ENCODE data around the gene C6orf89. TPM values are rescaled to one million over a fixed set of nuclear protein-coding genes. Genes with fewer than 3 reads are reported as not detected.

The C6orf89 gene
- total and polyA plus RNA-seq, 2 of the 13 experiments (the other 11 are each of a cell fraction or from before 2014, with no cell fraction given) = 22.1 to 32.2 TPM

DNA sequence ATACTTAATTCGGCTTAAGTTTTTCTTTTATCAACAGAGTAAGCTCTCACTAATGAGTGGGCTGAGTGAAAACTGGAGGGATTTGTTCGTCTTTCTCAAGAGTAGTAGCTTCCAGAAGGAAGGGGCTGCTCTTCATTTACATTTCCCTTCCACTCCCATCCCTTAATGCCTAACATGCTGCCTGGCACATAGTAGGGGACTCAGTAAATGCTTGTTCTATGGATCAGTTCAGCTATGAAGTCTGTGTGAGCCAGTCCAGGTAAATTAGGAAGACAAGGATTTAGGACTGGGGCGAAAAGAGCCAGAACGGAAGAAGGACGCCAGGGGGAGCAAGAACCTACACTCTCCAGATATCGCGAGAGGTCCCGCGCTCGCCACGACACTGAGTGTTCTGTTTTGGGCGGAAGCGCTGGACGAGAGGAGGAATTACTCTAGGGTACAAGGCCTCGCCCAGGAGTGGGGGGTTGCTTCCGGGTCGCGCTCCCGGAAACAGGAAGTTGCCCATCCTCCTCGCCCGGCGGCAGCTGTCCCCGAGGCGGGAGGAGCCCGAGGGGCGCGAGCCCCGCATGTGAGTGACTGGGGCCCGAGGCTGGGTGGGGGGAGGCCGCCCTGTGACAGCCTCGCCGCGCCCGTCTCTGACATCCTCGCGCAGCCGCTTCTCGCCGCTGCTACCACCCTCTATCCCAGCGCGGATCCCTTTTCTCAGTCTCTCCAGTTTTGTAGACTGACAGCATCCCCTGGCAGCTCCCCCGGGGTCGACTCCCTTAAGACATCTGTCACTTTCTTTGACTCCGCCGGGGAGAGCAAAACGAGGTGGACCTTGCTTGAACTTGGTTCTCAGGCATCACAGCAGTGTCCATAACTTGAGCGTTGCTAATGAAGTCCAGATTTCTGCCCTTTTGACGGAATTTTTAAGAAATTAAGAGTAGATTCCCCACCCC, at the start of gene C6orf89 (continued):
- TF ChIP-seq TAF15 (IDR thresholded peaks at IDR 0.05; ENCODE audit: low read depth, low read length, poor library complexity, severe bottlenecking) (no peak), HDAC1 (CRISPR knock-in tag; IDR thresholded peaks at IDR 0.05) (peak; percentile 99), ZNF780A (CRISPR knock-in tag; IDR thresholded peaks at IDR 0.05) (no peak), ZNF644 (CRISPR knock-in tag; IDR thresholded peaks at IDR 0.05; ENCODE audit: low read depth) (no peak), TBX3 (IDR thresholded peaks at IDR 0.05; ENCODE audit: borderline replicate concordance) (no peak), DNMT1 (CRISPR knock-in tag; IDR thresholded peaks at IDR 0.05) (peak; percentile 87; the same call in 1 of the 2 replicates), BHLHE40 (IDR thresholded peaks at IDR 0.05; ENCODE audit: low read length) (peak; percentile 64), TBL1XR1 (IDR thresholded peaks at IDR 0.05; ENCODE audit: borderline replicate concordance, low read length, partially characterized antibody) (peak; percentile 83), EED (CRISPR knock-in tag; IDR thresholded peaks at IDR 0.05) (peak; percentile 22; the same call in 1 of the 2 replicates), SMAD9 (CRISPR knock-in tag; IDR thresholded peaks at IDR 0.05) (peak; percentile 36; the same call in 1 of the 2 replicates), JDP2 (CRISPR knock-in tag; IDR thresholded peaks at IDR 0.05; ENCODE audit: borderline replicate concordance) (no peak), ZNF256 (CRISPR knock-in tag; conservative IDR thresholded peaks at IDR 0.05) (0 out of 2 replicates have a peak, but pooled peaks have one; percentile 24), MIER2 (CRISPR knock-in tag; IDR thresholded peaks at IDR 0.05) (peak; percentile 74), HDAC2 (CRISPR knock-in tag; IDR thresholded peaks at IDR 0.05) (peak; percentile 93), ZNF224 (CRISPR knock-in tag; IDR thresholded peaks at IDR 0.05) (peak; percentile 51; the same call in 1 of the 2 replicates), REPIN1 (CRISPR knock-in tag; IDR thresholded peaks at IDR 0.05; ENCODE audit: borderline replicate concordance, low read depth) (peak; percentile 93), PHB2 (IDR thresholded peaks at IDR 0.05; ENCODE audit: partially characterized antibody) (no peak), TOPORS (CRISPR knock-in tag; IDR thresholded peaks at IDR 0.05) (peak; percentile 78), FOSL2 (CRISPR knock-in tag; IDR thresholded peaks at IDR 0.05) (peak; percentile 76; the same call in 1 of the 2 replicates), SKI (IDR thresholded peaks at IDR 0.05; ENCODE audit: partially characterized antibody) (peak; percentile 47), ARHGAP35 (CRISPR knock-in tag; IDR thresholded peaks at IDR 0.05; ENCODE audit: borderline replicate concordance) (peak; percentile 88; the same call in 1 of the 2 replicates), MED13 (CRISPR knock-in tag; IDR thresholded peaks at IDR 0.05) (peak; percentile 84), ZIK1 (CRISPR knock-in tag; IDR thresholded peaks at IDR 0.05; ENCODE audit: borderline replicate concordance, low read depth) (peak; percentile 81; the same call in 1 of the 2 replicates), ISL2 (CRISPR knock-in tag; IDR thresholded peaks at IDR 0.05) (peak; percentile 83)
- TF ChIP-seq, protein P1, sequence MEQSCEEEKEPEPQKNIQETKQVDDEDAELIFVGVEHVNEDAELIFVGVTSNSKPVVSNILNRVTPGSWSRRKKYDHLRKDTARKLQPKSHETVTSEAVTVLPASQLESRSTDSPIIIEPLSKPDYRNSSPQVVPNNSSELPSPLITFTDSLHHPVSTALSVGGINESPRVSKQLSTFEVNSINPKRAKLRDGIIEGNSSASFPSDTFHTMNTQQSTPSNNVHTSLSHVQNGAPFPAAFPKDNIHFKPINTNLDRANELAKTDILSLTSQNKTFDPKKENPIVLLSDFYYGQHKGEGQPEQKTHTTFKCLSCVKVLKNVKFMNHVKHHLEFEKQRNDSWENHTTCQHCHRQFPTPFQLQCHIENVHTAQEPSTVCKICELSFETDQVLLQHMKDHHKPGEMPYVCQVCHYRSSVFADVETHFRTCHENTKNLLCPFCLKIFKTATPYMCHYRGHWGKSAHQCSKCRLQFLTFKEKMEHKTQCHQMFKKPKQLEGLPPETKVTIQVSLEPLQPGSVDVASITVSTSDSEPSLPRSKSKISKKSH (CRISPR knock-in tag; IDR thresholded peaks at IDR 0.05; ENCODE audit: borderline replicate concordance) = peak; percentile 91
- TF ChIP-seq, protein P2, sequence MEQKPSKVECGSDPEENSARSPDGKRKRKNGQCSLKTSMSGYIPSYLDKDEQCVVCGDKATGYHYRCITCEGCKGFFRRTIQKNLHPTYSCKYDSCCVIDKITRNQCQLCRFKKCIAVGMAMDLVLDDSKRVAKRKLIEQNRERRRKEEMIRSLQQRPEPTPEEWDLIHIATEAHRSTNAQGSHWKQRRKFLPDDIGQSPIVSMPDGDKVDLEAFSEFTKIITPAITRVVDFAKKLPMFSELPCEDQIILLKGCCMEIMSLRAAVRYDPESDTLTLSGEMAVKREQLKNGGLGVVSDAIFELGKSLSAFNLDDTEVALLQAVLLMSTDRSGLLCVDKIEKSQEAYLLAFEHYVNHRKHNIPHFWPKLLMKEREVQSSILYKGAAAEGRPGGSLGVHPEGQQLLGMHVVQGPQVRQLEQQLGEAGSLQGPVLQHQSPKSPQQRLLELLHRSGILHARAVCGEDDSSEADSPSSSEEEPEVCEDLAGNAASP (CRISPR knock-in tag; IDR thresholded peaks at IDR 0.05; ENCODE audit: borderline replicate concordance) = peak; percentile 88
- TF ChIP-seq, protein P3, sequence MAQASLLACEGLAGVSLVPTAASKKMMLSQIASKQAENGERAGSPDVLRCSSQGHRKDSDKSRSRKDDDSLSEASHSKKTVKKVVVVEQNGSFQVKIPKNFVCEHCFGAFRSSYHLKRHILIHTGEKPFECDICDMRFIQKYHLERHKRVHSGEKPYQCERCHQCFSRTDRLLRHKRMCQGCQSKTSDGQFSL (CRISPR knock-in tag; IDR thresholded peaks at IDR 0.05) = peak; percentile 94

Data from HepG2 (cell line).